PC-3 (cell line): Measurements from ENCODE around the gene PKP3. TPM values are rescaled to one million over a fixed set of nuclear protein-coding genes. Genes with fewer than 3 reads are reported as not detected.

Experiments used
- ATAC-seq: fragments of 200-7000 bp; cut with Tn5 transposase; 2 replicates; pipeline ENCODE4 v1.9.1; 2020; ENCODE audit warnings: mild to moderate bottlenecking, moderate library complexity
- BruUV-seq: library from RNA; stranded (reverse); fragments of 400-500 nt; replicated peaks from 2 replicates; lab custom pipeline; 2021; lab: Mats Ljungman, UMichigan
- CTCF ChIA-PET: fragments of 300-600 bp; sonication (Branson Sonifier 250); formaldehyde crosslinking; loops from one replicate; lab custom pipeline; 2022; ENCODE audit warnings: antibody characterized with exemption; lab: Charles Lee
- POLR2A ChIA-PET: fragments of 300-600 bp; sonication (Branson Sonifier 250); formaldehyde crosslinking; loops from one replicate; lab custom pipeline; 2022; ENCODE audit warnings: antibody characterized with exemption; ENCODE audit not compliant: unreplicated experiment; lab: Charles Lee
- DNase-seq: peaks from one replicate; pipeline ENCODE4 v3.0.0-alpha.2; 2015
- H2AFZ ChIP-seq: fragments of 300-600 bp; sonication (generic); 2 replicates; pipeline ENCODE4 v1.6.0; 2016; ENCODE audit warnings: antibody characterized with exemption, low read length
- H3F3A ChIP-seq: fragments of 300-600 bp; sonication (generic); one replicate; pipeline ENCODE4 v1.6.0; 2017; ENCODE audit warnings: antibody characterized with exemption, low read length, control low read depth, mild to moderate bottlenecking; ENCODE audit not compliant: unreplicated experiment
- H3K27ac ChIP-seq: fragments of 300-600 bp; sonication (generic); 2 replicates; pipeline ENCODE4 v1.5.1; 2016; ENCODE audit warnings: mild to moderate bottlenecking, low read length
- H3K27me3 ChIP-seq: fragments of 300-600 bp; sonication (generic); 2 replicates; pipeline ENCODE4 v1.6.1; 2016; ENCODE audit warnings: low read length, mixed read lengths
- H3K36me3 ChIP-seq: fragments of 300-600 bp; sonication (generic); 2 replicates; pipeline ENCODE4 v1.6.1; 2016; ENCODE audit warnings: low read depth, mixed run types, low read length, mixed read lengths
- H3K4me1 ChIP-seq: fragments of 300-600 bp; sonication (generic); 2 replicates; pipeline ENCODE4 v1.5.1; 2016; ENCODE audit warnings: low read length; ENCODE audit not compliant: insufficient read depth
- H3K4me2 ChIP-seq: fragments of 300-600 bp; sonication (generic); 2 replicates; pipeline ENCODE4 v1.6.0; 2016; ENCODE audit warnings: low read length
- H3K4me3 ChIP-seq: fragments of 300-600 bp; sonication (generic); 2 replicates; pipeline ENCODE4 v1.5.1; 2016; ENCODE audit warnings: mild to moderate bottlenecking, low read length, mixed read lengths
- H3K79me2 ChIP-seq: fragments of 300-600 bp; sonication (generic); 2 replicates; pipeline ENCODE4 v1.6.1; 2017; ENCODE audit warnings: low read length, mixed read lengths
- H3K9ac ChIP-seq: fragments of 300-600 bp; sonication (generic); 2 replicates; pipeline ENCODE4 v1.6.0; 2016; ENCODE audit warnings: mild to moderate bottlenecking, low read length
- H3K9me2 ChIP-seq: fragments of 300-600 bp; sonication (generic); replicated peaks from 2 replicates; pipeline ENCODE4 v1.6.1; 2016; ENCODE audit warnings: mixed run types, low read length, mixed read lengths
- H3K9me3 ChIP-seq: fragments of 300-600 bp; sonication (generic); 2 replicates; pipeline ENCODE4 v1.6.1; 2016; ENCODE audit warnings: low read length, mixed read lengths
- H4K20me1 ChIP-seq: fragments of 300-600 bp; sonication (generic); 2 replicates; pipeline ENCODE4 v1.6.1; 2016; ENCODE audit warnings: low read length, mixed read lengths
- EZH2 ChIP-seq: fragments of 300-600 bp; sonication (generic); IDR thresholded peaks from one replicate; pipeline ENCODE4 v1.6.1; 2017; ENCODE audit warnings: antibody characterized with exemption, mild to moderate bottlenecking, low read length; ENCODE audit not compliant: unreplicated experiment
- EZH2phosphoT487 ChIP-seq: fragments of 300-600 bp; sonication (generic); IDR thresholded peaks from 2 replicates; pipeline ENCODE4 v1.6.1; 2018; ENCODE audit warnings: mild to moderate bottlenecking, antibody characterized with exemption, low read length, borderline replicate concordance
- intact Hi-C: fragments of 100-400 bp; cut with micrococcal nuclease; formaldehyde crosslinking; loops from 2 replicates; pipeline ENCODE4 v1.9.0; 2023
- total RNA-seq: library from RNA; depleted of rRNA; stranded (reverse); fragments of >200 nt; gene quantifications from 2 replicates; pipeline ENCODE4 v1.2.3, GENCODE V29; 2014
- TF ChIP-seq, protein P1 (sequence below): fragments of 300-600 bp; sonication (generic); conservative IDR thresholded peaks from 2 replicates; pipeline ENCODE4 v1.5.1; 2017; ENCODE audit warnings: antibody characterized with exemption, low read depth, mild to moderate bottlenecking, low read length

The PKP3 gene
- total RNA-seq, 1 experiment from 2014 or later = 218 TPM

DNA sequence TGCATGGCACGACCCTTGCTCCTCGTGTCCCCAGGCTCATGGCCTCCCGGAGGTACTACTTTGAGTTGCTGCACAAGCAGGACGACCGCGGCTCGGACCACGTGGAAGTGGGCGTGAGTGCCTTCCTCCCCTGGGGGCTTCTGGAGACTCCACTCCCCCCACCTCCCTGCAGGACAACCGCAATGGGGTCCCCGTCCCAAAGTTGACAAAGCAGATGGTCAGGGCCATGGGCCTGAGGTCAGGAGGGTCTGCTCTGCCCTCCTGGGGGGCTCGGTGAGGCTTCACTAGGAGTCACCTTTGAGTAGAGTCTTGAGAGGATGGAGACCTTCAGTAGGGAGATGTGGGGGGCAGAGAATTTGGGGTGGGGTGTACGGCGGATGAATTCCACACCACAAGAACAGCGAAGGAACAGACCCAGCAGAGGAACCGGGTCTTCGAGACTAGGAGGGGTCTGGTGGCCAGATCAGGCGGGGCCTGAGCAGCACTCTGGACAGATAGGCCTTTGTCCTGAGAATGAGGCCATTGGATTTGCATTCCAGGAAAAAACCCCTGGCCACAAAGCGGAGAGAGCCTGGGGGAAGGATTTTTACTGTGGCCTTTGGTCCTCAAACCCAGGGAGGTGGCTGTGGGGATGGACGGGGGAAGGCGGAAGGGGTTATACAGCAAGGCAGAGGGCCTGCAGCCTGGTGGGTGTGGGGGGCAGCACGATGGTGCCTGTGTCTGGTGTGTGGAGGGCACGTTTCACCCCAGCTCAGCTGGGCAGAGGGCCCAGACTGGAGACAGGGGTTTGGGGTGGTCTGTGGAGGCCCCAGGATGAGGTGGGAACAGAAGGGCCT, 20.1 kb upstream of the PKP3 start:
- Histone ChIP-seq H3K9me2 (no peaks in the 10 kb centered on the region), H2AFZ (no peak overlapping the region), H3K27me3 (no peaks in the 10 kb centered on the region), H3K9me3 (no peaks in the 10 kb centered on the region), H3K4me3 (no peak overlapping the region), H3K79me2 (peaks cover 10% of the 10 kb centered on the region), H3K4me1 (no peaks in the 10 kb centered on the region), H3K27ac (no peak overlapping the region), H4K20me1 (no peaks in the 10 kb centered on the region), H3K4me2 (no peak overlapping the region), H3K9ac (no peak overlapping the region), H3K36me3 (no peaks in the 10 kb centered on the region), H3F3A (no peaks in the 10 kb centered on the region)
- BruUV-seq = no TSS peak
- ChIA-PET POLR2A (interaction anchor here (0.5 kb wide), 1 partner anchor 41 kb away, joined by 3 read pairs; the partner anchor contains the start of gene SIGIRR), CTCF (no interaction called here)
- no peak for ATAC-seq
- intact Hi-C loops = no loop called here
- TF ChIP-seq EZH2 (no peak), EZH2phosphoT487 (no peak)
- TF ChIP-seq, protein P1, sequence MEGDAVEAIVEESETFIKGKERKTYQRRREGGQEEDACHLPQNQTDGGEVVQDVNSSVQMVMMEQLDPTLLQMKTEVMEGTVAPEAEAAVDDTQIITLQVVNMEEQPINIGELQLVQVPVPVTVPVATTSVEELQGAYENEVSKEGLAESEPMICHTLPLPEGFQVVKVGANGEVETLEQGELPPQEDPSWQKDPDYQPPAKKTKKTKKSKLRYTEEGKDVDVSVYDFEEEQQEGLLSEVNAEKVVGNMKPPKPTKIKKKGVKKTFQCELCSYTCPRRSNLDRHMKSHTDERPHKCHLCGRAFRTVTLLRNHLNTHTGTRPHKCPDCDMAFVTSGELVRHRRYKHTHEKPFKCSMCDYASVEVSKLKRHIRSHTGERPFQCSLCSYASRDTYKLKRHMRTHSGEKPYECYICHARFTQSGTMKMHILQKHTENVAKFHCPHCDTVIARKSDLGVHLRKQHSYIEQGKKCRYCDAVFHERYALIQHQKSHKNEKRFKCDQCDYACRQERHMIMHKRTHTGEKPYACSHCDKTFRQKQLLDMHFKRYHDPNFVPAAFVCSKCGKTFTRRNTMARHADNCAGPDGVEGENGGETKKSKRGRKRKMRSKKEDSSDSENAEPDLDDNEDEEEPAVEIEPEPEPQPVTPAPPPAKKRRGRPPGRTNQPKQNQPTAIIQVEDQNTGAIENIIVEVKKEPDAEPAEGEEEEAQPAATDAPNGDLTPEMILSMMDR = no peak
- DNase-seq = no peak

DNA sequence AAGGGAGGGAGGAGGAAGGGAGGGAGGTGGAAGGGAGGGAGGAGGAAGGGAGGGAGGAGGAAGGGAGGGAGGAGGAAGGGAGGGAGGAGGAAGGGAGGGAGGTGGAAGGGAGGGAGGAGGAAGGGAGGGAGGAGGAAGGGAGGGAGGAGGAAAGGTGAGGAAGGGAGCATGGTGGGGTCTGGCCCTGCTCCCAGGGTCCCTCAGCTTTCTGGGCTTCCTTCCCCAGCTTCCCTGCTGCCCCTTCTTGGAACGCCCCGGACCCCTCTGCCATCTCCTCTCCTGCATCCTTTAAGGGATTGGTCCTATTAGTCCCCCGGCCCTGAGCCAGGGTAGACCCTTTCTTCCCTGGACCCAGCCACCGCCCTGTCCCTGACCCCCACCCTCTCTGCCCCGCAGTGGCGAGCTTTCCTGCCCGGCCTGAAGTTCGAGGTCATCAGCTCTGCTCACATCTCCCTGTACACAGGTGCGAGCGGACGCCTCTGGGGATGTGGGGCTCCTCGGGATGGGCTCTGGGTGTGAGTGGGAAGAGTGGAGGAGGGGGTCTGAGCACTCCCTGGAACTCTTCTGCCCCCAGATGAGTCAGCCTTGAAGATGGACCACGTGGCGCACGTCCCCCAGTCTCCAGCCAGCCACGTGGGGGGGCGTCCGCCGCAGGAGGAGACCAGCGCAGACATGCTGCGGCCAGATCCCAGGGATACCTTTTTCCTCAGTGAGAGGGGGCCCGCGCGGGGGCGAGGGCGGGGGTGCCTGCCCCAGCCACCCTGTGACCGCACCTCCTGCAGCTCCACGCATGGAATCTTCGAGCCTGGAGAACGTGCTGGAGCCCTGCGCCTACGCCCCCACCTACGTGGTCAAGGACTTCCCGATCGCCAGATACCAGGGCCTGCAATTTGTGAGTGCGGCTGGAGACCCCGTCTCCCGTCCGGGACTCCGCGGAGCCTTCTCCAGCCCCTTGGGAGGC, 18.7 kb upstream of the PKP3 start:
- no peaks in the 10 kb centered on the region for H3K36me3 ChIP-seq
- H3K79me2 ChIP-seq = peaks cover 6% of the 10 kb centered on the region
- H2AFZ ChIP-seq = no peak overlapping the region
- H3K27me3 ChIP-seq = no peaks in the 10 kb centered on the region
- TF ChIP-seq, protein P1 = no peak
- TF ChIP-seq EZH2phosphoT487 (no peak), EZH2 (no peak)
- no peak overlapping the region for H3K4me2 ChIP-seq
- intact Hi-C loops = no loop called here
- POLR2A ChIA-PET = no interaction called here
- no peaks in the 10 kb centered on the region for H3K4me1 ChIP-seq
- no peaks in the 10 kb centered on the region for H4K20me1 ChIP-seq
- no peak overlapping the region for H3K27ac ChIP-seq
- H3K4me3 ChIP-seq = no peak overlapping the region
- H3K9ac ChIP-seq = no peak overlapping the region
- no peaks in the 10 kb centered on the region for H3F3A ChIP-seq
- H3K9me2 ChIP-seq = no peaks in the 10 kb centered on the region
- ATAC-seq (no peak), DNase-seq (no peak)
- CTCF ChIA-PET = no interaction called here
- H3K9me3 ChIP-seq = no peaks in the 10 kb centered on the region
- BruUV-seq = no TSS peak
